ENCODE data around the gene IMP3.

IMP3 gene

GRCh38 chr15:75659928-75660645, 20.1 kb upstream of the IMP3 start:
- no peaks in the 10 kb centered on the region for H3K36me3 ChIP-seq (ENCODE audit: control insufficient read depth, insufficient read depth, low read length)
- H3K4me1 ChIP-seq (ENCODE audit: control insufficient read depth, insufficient read depth, low read length) = peaks cover 3% of the 10 kb centered on the region
- WGBS, 2 experiments = 92 to 95% methylated on average over 17 of the region's 17 CpGs
- no peak overlapping the region for H3K4me3 ChIP-seq (ENCODE audit: insufficient read depth, low read depth, low read length)
- H3K9me3 ChIP-seq (ENCODE audit: control insufficient read depth, low read length) = no peaks in the 10 kb centered on the region
- H3K27me3 ChIP-seq (ENCODE audit: control insufficient read depth, insufficient read depth, low read length, poor library complexity, severe bottlenecking) = no peaks in the 10 kb centered on the region
- no peak overlapping the region for H3K27ac ChIP-seq (ENCODE audit: insufficient read depth, low read depth, low read length, poor library complexity, severe bottlenecking)

GRCh38 chr15:75659141-75659771, 19.2 kb upstream of the IMP3 start:
- Histone ChIP-seq H3K27ac (ENCODE audit: insufficient read depth, low read depth, low read length, poor library complexity, severe bottlenecking) (no peak overlapping the region), H3K4me1 (ENCODE audit: control insufficient read depth, insufficient read depth, low read length) (peaks cover 3% of the 10 kb centered on the region), H3K36me3 (ENCODE audit: control insufficient read depth, insufficient read depth, low read length) (no peaks in the 10 kb centered on the region), H3K27me3 (ENCODE audit: control insufficient read depth, insufficient read depth, low read length, poor library complexity, severe bottlenecking) (no peaks in the 10 kb centered on the region), H3K4me3 (ENCODE audit: insufficient read depth, low read depth, low read length) (no peak overlapping the region), H3K9me3 (ENCODE audit: control insufficient read depth, low read length) (no peaks in the 10 kb centered on the region)
- 91 to 93% methylated on average over 9 of the region's 9 CpGs for WGBS, 2 experiments

- H3K27me3 ChIP-seq (ENCODE audit: control insufficient read depth, insufficient read depth, low read length, poor library complexity, severe bottlenecking) = no peaks in the 10 kb centered on the region
- H3K4me3 ChIP-seq (ENCODE audit: insufficient read depth, low read depth, low read length) = no peak overlapping the region
- peaks cover 21% of the 10 kb centered on the region for H3K4me1 ChIP-seq (ENCODE audit: control insufficient read depth, insufficient read depth, low read length)
- no peaks in the 10 kb centered on the region for H3K36me3 ChIP-seq (ENCODE audit: control insufficient read depth, insufficient read depth, low read length)
- H3K27ac ChIP-seq (ENCODE audit: insufficient read depth, low read depth, low read length, poor library complexity, severe bottlenecking) = no peak overlapping the region
- no peaks in the 10 kb centered on the region for H3K9me3 ChIP-seq (ENCODE audit: control insufficient read depth, low read length)
- 96% methylated on average over 22 of the region's 22 CpGs for WGBS, 2 experiments
Observed at GRCh38 chr15:75656813-75657212, 16.8 kb upstream of the IMP3 start.

- no peaks in the 10 kb centered on the region for H3K9me3 ChIP-seq (ENCODE audit: control insufficient read depth, low read length)
- 95 to 96% methylated on average over 5 of the region's 5 CpGs for WGBS, 2 experiments
- H3K27me3 ChIP-seq (ENCODE audit: control insufficient read depth, insufficient read depth, low read length, poor library complexity, severe bottlenecking) = no peaks in the 10 kb centered on the region
- no peak overlapping the region for H3K27ac ChIP-seq (ENCODE audit: insufficient read depth, low read depth, low read length, poor library complexity, severe bottlenecking)
- H3K36me3 ChIP-seq (ENCODE audit: control insufficient read depth, insufficient read depth, low read length) = no peaks in the 10 kb centered on the region
- peaks cover 26% of the 10 kb centered on the region for H3K4me1 ChIP-seq (ENCODE audit: control insufficient read depth, insufficient read depth, low read length)
- H3K4me3 ChIP-seq (ENCODE audit: insufficient read depth, low read depth, low read length) = no peak overlapping the region
Observed at GRCh38 chr15:75656331-75656730, 16.3 kb upstream of the IMP3 start.

- 90 to 91% methylated on average over 4 of the region's 4 CpGs for WGBS, 2 experiments
- no peaks in the 10 kb centered on the region for H3K27me3 ChIP-seq (ENCODE audit: control insufficient read depth, insufficient read depth, low read length, poor library complexity, severe bottlenecking)
- H3K4me3 ChIP-seq (ENCODE audit: insufficient read depth, low read depth, low read length) = no peak overlapping the region
- H3K36me3 ChIP-seq (ENCODE audit: control insufficient read depth, insufficient read depth, low read length) = no peaks in the 10 kb centered on the region
- H3K9me3 ChIP-seq (ENCODE audit: control insufficient read depth, low read length) = no peaks in the 10 kb centered on the region
- no peak overlapping the region for H3K27ac ChIP-seq (ENCODE audit: insufficient read depth, low read depth, low read length, poor library complexity, severe bottlenecking)
- H3K4me1 ChIP-seq (ENCODE audit: control insufficient read depth, insufficient read depth, low read length) = peaks cover 30% of the 10 kb centered on the region
Observed at GRCh38 chr15:75655931-75656330, 15.9 kb upstream of the IMP3 start.

- Histone ChIP-seq H3K27me3 (ENCODE audit: control insufficient read depth, insufficient read depth, low read length, poor library complexity, severe bottlenecking) (no peaks in the 10 kb centered on the region), H3K9me3 (ENCODE audit: control insufficient read depth, low read length) (no peaks in the 10 kb centered on the region), H3K36me3 (ENCODE audit: control insufficient read depth, insufficient read depth, low read length) (no peaks in the 10 kb centered on the region), H3K4me3 (ENCODE audit: insufficient read depth, low read depth, low read length) (no peak overlapping the region), H3K4me1 (ENCODE audit: control insufficient read depth, insufficient read depth, low read length) (peaks cover 37% of the 10 kb centered on the region), H3K27ac (ENCODE audit: insufficient read depth, low read depth, low read length, poor library complexity, severe bottlenecking) (no peak overlapping the region)
- WGBS, 2 experiments = 89 to 95% methylated on average over 4 of the region's 4 CpGs
Observed at GRCh38 chr15:75654201-75654907, 14.3 kb upstream of the IMP3 start.

GRCh38 chr15:75653347-75653913, 13.4 kb upstream of the IMP3 start:
- Histone ChIP-seq H3K27ac (ENCODE audit: insufficient read depth, low read depth, low read length, poor library complexity, severe bottlenecking) (no peak overlapping the region), H3K27me3 (ENCODE audit: control insufficient read depth, insufficient read depth, low read length, poor library complexity, severe bottlenecking) (no peaks in the 10 kb centered on the region), H3K4me3 (ENCODE audit: insufficient read depth, low read depth, low read length) (no peak overlapping the region), H3K36me3 (ENCODE audit: control insufficient read depth, insufficient read depth, low read length) (no peaks in the 10 kb centered on the region), H3K9me3 (ENCODE audit: control insufficient read depth, low read length) (no peaks in the 10 kb centered on the region), H3K4me1 (ENCODE audit: control insufficient read depth, insufficient read depth, low read length) (peaks cover 45% of the 10 kb centered on the region)
- WGBS, 2 experiments = 87 to 88% methylated on average over 16 of the region's 16 CpGs

- Histone ChIP-seq H3K4me3 (ENCODE audit: insufficient read depth, low read depth, low read length) (no peak overlapping the region), H3K27ac (ENCODE audit: insufficient read depth, low read depth, low read length, poor library complexity, severe bottlenecking) (no peak overlapping the region), H3K36me3 (ENCODE audit: control insufficient read depth, insufficient read depth, low read length) (no peaks in the 10 kb centered on the region), H3K9me3 (ENCODE audit: control insufficient read depth, low read length) (no peaks in the 10 kb centered on the region), H3K27me3 (ENCODE audit: control insufficient read depth, insufficient read depth, low read length, poor library complexity, severe bottlenecking) (peaks cover 5% of the 10 kb centered on the region), H3K4me1 (ENCODE audit: control insufficient read depth, insufficient read depth, low read length) (peaks cover 45% of the 10 kb centered on the region)
- 98 to 100% methylated on average over 2 of the region's 2 CpGs for WGBS, 2 experiments
Observed at GRCh38 chr15:75651810-75652543, 12.0 kb upstream of the IMP3 start.

- H3K4me3 ChIP-seq (ENCODE audit: insufficient read depth, low read depth, low read length) = peak overlapping the region; percentile 9
- 82 to 84% methylated on average over 9 of the region's 9 CpGs for WGBS, 2 experiments
- H3K4me1 ChIP-seq (ENCODE audit: control insufficient read depth, insufficient read depth, low read length) = peaks cover 45% of the 10 kb centered on the region
- H3K27ac ChIP-seq (ENCODE audit: insufficient read depth, low read depth, low read length, poor library complexity, severe bottlenecking) = no peak overlapping the region
- H3K9me3 ChIP-seq (ENCODE audit: control insufficient read depth, low read length) = no peaks in the 10 kb centered on the region
- H3K36me3 ChIP-seq (ENCODE audit: control insufficient read depth, insufficient read depth, low read length) = no peaks in the 10 kb centered on the region
- H3K27me3 ChIP-seq (ENCODE audit: control insufficient read depth, insufficient read depth, low read length, poor library complexity, severe bottlenecking) = peaks cover 14% of the 10 kb centered on the region
Observed at GRCh38 chr15:75650908-75651809, 11.1 kb upstream of the IMP3 start.

Measured in ectodermal cell (in vitro differentiated cells).